HG02588 (cell line): ENCODE measurements around the gene AP3S2.
"Not testable (repeated sequence)": the region's sequence is repeated elsewhere in the genome, so short reads cannot be mapped to it uniquely, and the experiment has no call there.

Experiments
- ATAC-seq: cut with Tn5 transposase; IDR thresholded peaks from one replicate; pipeline ENCODE4 v1.9.1; 2021; ENCODE audit warnings: mild to moderate bottlenecking, moderate library complexity; ENCODE audit not compliant: unreplicated experiment

AP3S2 gene

GRCh38 chr15:89903858-89904130, 10.0 kb upstream of the AP3S2 start:
- ATAC-seq: no peak

DNA sequence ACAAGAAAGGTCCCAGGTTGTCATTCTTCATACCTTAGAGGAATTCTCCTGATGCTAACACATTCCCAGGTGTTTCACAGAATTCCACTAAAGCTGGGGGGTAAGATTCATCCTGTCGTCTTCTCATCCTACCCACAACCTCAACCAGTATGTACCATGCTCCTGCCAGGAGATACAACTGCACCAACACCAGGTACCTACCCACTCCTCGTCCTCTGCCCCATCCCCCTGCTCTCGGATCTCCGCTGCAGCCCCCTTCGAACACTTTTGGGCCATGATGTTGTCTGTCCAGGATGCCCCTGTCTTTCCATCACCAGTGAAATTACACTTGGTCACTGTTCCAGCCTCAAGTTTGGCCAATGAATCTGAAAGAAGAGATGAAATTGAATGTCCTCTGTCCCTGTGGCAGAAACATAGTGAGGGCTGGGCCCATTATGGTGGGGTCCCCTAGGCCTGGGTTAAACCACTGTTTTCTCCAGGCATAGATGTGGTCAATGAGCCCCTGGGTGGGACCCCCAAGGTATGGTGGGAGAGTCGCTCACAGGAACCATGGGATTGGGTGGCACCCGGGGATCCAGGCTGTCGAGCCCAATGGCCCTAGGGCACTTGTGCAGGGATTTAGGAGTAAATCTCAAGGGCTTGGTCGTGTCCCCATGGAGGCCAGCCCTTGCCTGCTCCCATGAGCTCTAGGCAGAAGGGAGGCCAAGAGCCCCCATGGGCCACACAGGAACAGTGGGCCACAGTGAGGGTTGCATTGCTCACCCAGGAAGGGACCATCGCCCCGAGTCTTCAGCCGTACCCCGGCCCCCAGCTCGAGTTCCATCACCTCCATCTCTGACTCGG, 9.4 kb upstream of the AP3S2 start:
- no peak for ATAC-seq

- ATAC-seq: no peak
Measured at GRCh38 chr15:89900849-89901248, 7.1 kb upstream of the AP3S2 start.

DNA sequence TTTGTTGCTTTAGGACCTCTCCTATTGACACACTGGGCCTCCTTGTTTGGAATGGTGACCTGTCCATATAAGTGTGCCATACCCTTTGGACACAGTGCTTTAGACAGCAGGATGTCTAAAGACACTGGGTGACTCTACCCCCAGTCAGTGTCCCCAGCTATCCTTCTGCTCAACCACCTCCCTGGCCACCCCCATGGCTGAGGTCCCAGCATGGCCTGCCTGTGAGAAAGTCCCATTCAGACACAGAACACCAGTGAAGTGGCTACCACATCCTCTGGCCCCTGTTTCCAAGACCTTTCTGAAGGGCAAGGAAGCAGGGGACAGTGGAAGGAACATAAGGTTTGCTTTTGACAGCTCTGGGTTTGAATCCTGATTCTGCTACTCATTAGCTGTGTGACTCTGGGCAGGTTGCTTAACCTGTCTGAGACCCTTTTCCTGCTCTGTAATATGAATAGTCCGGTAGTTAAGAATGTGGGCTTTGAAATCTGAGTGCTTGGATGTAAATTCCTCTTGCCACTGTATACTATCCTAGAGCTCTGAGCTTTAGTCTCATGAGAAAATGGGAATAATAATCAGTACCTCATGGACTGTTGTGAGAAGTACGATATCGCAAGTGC, 6.3 kb upstream of the AP3S2 start:
- ATAC-seq: no peak

DNA sequence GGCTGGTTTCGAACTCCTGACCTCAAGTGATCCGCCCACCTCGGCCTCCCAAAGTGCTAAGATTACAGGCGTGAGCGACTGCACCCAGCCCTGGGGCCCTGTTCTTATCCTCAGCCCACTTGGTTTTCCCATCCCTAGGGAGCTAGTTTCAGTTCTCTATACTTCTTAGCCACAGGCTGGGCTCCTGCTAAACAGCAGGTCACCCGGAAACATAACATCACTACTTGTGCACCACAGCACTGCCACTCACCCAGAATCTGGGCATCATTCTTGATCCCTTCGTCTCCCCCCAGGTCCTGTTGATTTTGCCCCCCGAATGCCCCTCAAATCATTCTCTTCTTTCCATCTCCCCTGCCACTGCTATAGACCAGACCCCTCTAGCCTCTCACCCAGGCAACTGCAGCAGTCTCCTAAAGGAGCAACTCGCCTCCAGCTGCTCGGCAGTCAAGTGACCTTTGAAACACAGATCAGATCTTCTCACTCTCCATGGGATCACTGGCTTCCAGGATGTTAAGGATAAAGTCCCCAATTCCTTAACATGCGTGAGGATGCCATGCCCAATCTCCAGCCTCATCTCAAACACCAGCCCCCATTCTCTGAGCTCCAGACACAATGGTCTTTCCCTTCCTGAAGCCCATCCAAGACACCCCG, 5.6 kb upstream of the AP3S2 start:
- ATAC-seq: no peak

DNA sequence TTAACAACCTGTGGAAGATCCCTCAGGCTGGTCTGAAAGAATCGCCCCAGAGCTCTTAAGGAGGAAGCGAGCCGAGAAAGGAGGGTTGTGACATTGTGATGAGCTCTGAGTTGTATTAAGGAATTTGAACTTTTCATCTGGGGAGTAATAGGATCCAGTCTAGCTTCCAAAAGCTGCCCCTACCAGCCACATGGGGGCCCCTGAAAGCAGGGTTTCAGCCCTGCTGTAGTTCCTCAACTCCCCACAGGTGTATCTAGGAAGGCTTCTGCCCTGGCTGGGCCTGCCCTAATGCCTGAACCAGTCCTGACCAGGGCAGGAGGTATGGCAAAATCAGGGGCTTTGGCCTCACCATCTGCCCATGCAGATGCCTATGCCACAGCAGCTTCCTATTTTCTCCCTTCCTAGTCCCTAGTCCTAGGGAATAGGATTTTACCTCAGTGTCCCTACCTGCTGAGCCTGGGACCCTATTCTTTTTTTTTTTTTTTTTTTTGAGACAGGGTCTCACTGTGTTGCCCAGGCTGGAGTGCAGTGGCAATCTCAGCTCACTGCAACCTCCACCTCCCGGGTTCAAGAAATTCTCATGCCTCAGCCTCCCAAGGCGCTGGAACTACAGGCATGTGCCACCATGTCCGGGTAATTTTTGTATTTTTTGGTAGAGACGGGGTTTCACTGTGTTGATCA, 5.0 kb upstream of the AP3S2 start:
- no peak for ATAC-seq

DNA sequence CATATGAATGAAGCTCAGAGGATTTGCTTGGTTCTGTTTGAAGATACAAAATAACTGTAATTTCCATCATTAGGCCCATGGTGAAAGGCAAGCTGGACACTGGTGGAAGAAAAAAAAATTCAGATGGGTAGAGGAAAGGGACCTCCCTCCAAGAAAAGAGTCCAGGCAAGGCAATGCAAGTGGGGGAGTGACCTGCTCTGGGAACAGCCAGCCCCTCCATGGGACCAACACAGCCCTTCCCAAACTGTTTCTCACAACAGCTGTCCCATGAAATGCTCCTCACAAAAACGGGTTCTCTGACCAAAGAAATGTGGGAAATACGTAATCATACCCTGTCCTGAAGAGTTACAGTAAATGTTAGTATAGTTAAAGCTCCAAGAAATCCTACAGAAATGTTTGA, 4.4 kb upstream of the AP3S2 start:
- ATAC-seq: no peak

DNA sequence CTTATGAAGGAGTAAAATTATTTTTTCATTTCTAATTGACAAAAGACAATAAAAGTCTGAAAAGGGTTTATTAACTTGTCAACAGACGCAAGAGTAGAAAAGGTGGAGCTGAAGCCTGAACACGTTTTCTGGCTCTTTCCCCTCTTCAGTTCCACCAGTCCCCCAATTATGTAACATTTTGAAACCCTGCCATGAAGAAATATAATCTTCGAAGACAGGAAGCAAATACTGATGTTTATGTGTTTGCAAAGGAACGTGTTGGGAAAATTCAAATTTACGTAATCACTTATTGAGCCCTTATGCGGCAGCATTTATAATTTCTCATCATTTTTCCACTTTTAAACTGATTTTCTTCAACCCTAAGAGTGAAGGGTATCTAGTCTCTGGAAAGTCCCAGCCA, 767 bp downstream of the AP3S2 start:
- ATAC-seq: no peak

GRCh38 chr15:89888214-89888804, 5.5 kb downstream of the AP3S2 start:
- no peak for ATAC-seq

DNA sequence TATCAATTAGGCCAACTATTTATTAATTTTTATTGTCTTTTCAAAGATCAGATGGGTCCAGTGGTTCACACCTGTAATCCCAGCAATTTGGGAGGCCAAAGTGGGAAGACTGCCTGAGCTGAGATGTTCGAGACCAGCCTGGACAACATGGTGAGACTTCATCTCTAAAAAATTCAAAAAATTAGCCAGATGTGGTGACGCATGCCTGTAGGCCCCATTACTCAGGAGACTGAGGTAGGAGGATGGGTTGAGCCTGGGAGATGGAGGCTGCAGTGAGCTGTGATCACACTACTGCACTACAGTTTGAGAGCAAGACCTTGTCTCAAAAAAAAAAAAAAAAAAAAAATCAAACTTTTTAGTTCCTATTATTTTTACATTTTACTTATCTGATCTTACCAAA, 8.2 kb downstream of the AP3S2 start:
- no peak for ATAC-seq

- not testable (repeated sequence) for ATAC-seq
Measured at GRCh38 chr15:89885179-89885578, 8.6 kb downstream of the AP3S2 start.

DNA sequence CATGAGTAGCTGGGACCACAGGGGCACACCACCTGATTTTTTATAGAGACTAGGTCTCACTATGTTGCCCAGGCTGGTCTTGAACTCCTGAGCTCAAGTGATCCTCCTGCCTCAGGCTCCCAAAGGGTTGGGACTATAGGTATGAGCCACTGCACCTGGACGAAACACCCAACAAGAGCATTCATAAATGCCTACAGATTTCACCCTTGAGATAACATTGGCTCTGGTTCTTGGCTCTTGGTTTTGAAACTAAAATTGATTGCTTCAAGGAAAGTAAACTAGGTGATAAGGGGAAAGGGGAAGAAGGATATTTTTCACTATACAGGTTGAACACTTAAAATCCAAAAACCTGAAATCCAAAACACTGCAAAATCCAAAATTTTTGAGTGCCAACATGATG, 10.3 kb downstream of the AP3S2 start:
- ATAC-seq: no peak

DNA sequence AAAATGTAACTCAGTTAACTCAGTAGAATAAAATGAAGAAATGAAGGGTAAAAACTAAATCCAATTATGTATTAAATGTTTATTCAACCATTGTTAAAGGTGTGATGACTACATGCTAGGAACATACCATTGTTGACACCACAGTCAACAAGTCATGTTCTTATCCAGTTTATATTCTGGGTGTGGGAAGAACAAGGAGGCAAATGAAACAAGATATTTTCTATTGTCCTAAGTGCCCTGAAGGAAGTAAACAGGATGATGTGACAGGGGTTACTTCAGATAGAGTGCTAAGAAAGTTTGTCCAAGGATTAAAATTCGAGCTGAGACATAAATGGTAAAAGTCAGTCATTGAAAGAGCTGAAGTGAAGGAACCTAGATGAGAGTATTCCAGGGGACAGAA, 13.1 kb downstream of the AP3S2 start:
- no peak for ATAC-seq

DNA sequence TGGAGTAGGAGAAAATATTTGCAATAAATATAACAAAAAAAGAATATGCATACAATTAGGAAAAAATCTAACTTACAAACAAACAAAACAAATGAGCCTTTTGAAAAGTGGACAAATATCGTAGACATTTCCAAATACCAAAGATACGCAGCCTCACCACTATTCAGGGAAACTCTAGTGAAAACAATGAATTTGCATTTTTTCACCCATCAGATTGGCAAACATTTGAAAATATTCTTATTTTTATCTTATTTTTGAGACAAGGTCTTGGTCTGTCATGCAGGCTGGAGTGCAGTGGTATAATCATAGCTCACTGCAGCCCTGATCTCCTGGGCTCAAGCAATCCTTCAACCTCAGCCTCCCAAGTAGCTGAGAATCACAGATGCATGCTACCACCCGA, 15.5 kb downstream of the AP3S2 start:
- no peak for ATAC-seq

GRCh38 chr15:89877083-89877425, 16.7 kb downstream of the AP3S2 start:
- ATAC-seq: no peak

DNA sequence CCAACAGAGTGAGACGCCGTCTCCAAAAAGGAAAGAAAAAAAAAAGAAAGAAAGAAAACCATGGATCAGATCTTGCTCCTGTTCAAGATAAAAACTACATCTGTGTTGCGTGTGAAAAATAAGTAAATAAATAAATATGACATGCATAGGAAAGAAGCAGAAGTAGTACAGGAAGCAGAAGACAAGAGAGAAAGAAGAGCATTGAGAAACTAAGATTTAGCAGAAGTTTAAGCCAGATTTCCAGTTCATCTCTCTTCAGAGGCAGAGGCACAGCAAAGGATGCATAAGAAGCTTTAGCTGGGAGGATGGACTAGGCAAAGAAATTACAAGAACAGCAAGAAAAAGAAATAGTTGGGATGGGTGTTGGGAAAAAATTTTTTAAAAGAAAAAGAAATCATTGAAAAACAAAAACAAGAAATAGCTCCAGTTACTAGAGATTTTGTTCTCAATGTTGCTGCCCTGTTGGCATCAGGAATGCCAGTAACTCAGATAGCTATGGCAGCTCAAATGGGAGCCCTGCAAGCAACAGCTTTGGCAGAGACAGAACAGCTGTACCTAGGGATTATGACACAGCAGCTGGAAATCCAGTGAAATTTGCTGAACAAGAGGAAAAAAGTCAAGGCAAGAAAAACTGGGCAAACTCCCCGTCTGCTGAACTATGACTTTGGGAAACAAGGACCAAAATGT, 17.3 kb downstream of the AP3S2 start:
- no peak for ATAC-seq

GRCh38 chr15:89875741-89876140, 18.1 kb downstream of the AP3S2 start:
- ATAC-seq: no peak

DNA sequence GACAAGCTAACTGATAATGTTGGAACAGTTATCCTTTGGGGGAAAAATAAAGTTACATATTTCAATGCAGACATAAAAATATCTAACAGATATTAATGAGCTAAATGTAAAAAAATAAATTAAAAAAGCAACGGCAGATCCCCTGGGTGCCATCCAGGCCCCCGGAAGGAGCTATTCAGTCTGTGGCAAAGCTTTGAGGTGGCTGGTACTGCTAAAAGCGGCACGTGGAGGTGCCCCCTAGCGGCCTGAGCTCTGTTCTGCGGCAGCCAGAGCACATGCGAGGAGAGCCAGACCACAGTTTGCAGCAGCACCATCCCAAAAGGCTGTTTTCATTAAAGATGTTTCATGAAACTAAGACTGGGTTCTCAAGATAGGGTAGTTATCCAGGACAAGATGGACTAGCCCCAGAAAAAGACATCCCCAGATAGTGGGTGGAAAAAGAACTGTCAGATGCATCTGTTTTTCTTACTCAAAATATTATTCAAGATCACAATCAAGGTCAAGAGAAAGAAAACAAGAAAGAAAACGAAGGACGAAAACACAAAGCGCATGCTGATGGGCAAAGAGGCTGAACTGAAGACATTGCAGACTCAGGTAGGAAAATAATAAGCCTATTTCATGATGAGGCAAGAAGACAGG, 18.7 kb downstream of the AP3S2 start:
- peak; percentile 65 for ATAC-seq

- ATAC-seq: no peak
Measured at GRCh38 chr15:89870688-89871288, 23.0 kb downstream of the AP3S2 start.

DNA sequence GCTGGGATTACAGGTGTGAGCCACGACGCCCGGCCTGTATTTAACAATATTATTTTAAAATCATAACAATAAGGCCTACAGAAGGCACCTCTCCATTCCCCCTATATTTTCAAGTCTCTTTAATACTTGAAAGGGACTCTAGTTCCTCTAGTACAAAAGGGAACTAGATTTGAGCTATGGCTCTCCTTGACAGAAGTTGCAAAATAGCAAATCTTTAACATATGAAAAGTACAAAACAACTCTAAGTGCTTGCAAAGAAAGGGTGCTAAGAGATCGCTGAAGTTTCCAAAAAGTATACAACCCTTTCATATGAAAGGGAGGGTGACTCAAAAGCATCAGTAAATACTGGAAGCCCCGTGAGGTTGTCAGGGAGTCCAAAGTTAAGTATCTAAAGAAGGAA, 23.8 kb downstream of the AP3S2 start:
- no peak for ATAC-seq
